ENCODE results near the gene ATF6B.

GRCh38 chr6:32177183-32177787 lies 49.2 kb upstream of the ATF6B start:
- TF ChIP-seq CTCF (IDR thresholded peaks at IDR 0.05) (no peak), POLR2A (IDR thresholded peaks at IDR 0.05) (peak in 2 of 4 donors; percentile 18 to 38)

Data from esophagus squamous epithelium (tissue), 4 donors.